Fibroblast of lung (primary cell): ENCODE results near the gene U2AF1L4. TPM values are rescaled to one million over a fixed set of nuclear protein-coding genes. Genes with fewer than 3 reads are reported as not detected.

Source experiments
- DNase-seq, 2 donors: peaks; one replicate each; pipeline versions ENCODE4 v3.0.0 to v3.0.0-alpha.2; 2010; ENCODE audit warnings: low read depth in 2 of 2
- H2AFZ ChIP-seq: 2 replicates; pipeline ENCODE4 v1.5.1; 2012; ENCODE audit warnings: low read length, control low read depth, inconsistent platforms
- H3K27ac ChIP-seq: 2 replicates; pipeline ENCODE4 v1.5.1; 2011; ENCODE audit warnings: low read length, control low read depth; ENCODE audit not compliant: insufficient read depth
- H3K27me3 ChIP-seq: 2 replicates; pipeline ENCODE4 v1.5.1; 2011; ENCODE audit warnings: mild to moderate bottlenecking, low read length; ENCODE audit not compliant: control insufficient read depth, insufficient read depth
- H3K36me3 ChIP-seq: 2 replicates; pipeline ENCODE4 v1.5.1; 2011; ENCODE audit warnings: low read length; ENCODE audit not compliant: control insufficient read depth, insufficient read depth
- H3K4me1 ChIP-seq: 2 replicates; pipeline ENCODE4 v1.5.1; 2011; ENCODE audit warnings: low read length; ENCODE audit not compliant: control insufficient read depth, insufficient read depth; ENCODE audit errors: extremely low read depth
- H3K4me2 ChIP-seq: 2 replicates; pipeline ENCODE4 v1.5.1; 2011; ENCODE audit warnings: low read length, control low read depth; ENCODE audit not compliant: insufficient read depth; ENCODE audit errors: extremely low read depth
- H3K4me3 ChIP-seq, 4 experiments: fragments of 200-600 bp in 1 of 4; sonication (generic) in 1 of 4; replicated peaks in 1 of 4; 2 replicates each; pipeline ENCODE4 v1.5.1; 2011 to 2016; ENCODE audit warnings: low read length in 4 of 4, low read depth in 3 of 4, mild to moderate bottlenecking in 3 of 4, control low read depth in 2 of 4, inconsistent platforms in 1 of 4, mixed read lengths in 1 of 4; ENCODE audit not compliant: insufficient read depth in 1 of 4; ENCODE audit errors: control extremely low read depth in 1 of 4
- H3K79me2 ChIP-seq: 2 replicates; pipeline ENCODE4 v1.5.1; 2012; ENCODE audit warnings: mild to moderate bottlenecking, low read length, inconsistent platforms; ENCODE audit not compliant: control insufficient read depth, insufficient read depth
- H3K9ac ChIP-seq: 2 replicates; pipeline ENCODE4 v1.5.1; 2011; ENCODE audit warnings: mild to moderate bottlenecking, low read length, control low read depth; ENCODE audit not compliant: insufficient read depth
- H3K9me3 ChIP-seq: 2 replicates; pipeline ENCODE4 v1.5.1; 2012; ENCODE audit warnings: low read depth, low read length; ENCODE audit not compliant: control insufficient read depth, insufficient read depth
- H4K20me1 ChIP-seq: 2 replicates; pipeline ENCODE4 v1.5.1; 2011; ENCODE audit warnings: low read length; ENCODE audit not compliant: control insufficient read depth, insufficient read depth; ENCODE audit errors: extremely low read depth
- CTCF ChIP-seq, 2 donors: IDR thresholded peaks in 1 of 2; conservative IDR thresholded peaks in 1 of 2; 1 replicate in 1 of 2; 2 replicates in 1 of 2; pipeline ENCODE4 v1.5.1; 2011 to 2012; ENCODE audit warnings: low read length in 2 of 2, control low read depth in 1 of 2, inconsistent platforms in 1 of 2, low read depth in 1 of 2, mild to moderate bottlenecking in 1 of 2
- EZH2 ChIP-seq: IDR thresholded peaks from 2 replicates; pipeline ENCODE4 v1.5.1; 2012; ENCODE audit warnings: low read length, control low read depth, mild to moderate bottlenecking; ENCODE audit errors: missing control alignments
- polyA plus RNA-seq, 2 donors: library from polyadenylated mRNA; depleted of rRNA in 1 of 2; stranded (reverse) in 1 of 2; unstranded in 1 of 2; fragments of >200 nt; gene quantifications; 2 replicates each; pipeline ENCODE4 v1.2.1, GENCODE V29; 2011 to 2012; ENCODE audit warnings: missing spikeins in 1 of 2
- total RNA-seq: library from RNA; depleted of rRNA; stranded (reverse); fragments of >200 nt; gene quantifications from 2 replicates; pipeline ENCODE4 v1.2.1, GENCODE V29; 2014

The U2AF1L4 gene
- total and polyA plus RNA-seq, 2 donors (not counting 1 experiment from before 2014, with no cell fraction given), result 9.1 to 11.9 TPM

- Histone ChIP-seq H4K20me1 (no peaks in the 10 kb centered on the region), H3K4me2 (no peak overlapping the region), H2AFZ (no peak overlapping the region), H3K27ac (no peak overlapping the region), H3K9me3 (no peaks in the 10 kb centered on the region), H3K79me2 (no peaks in the 10 kb centered on the region), H3K4me3 (no peak overlapping the region), H3K4me1 (no peaks in the 10 kb centered on the region), H3K36me3 (peaks cover 51% of the 10 kb centered on the region), H3K9ac (no peak overlapping the region), H3K27me3 (no peaks in the 10 kb centered on the region)
- TF ChIP-seq CTCF (conservative IDR thresholded peaks at IDR 0.05 in 1 of 2, IDR thresholded peaks at IDR 0.05 in 1 of 2; ENCODE audit: low read depth in 1 of 2, low read length in 2 of 2), result no peak
- TF ChIP-seq EZH2, result no peak
- no peak for DNase-seq
These were observed 13.9 kb downstream of the U2AF1L4 start for GRCh38 chr19:35731353-35731752.

GRCh38 chr19:35730326-35730725 lies 14.9 kb downstream of the U2AF1L4 start:
- Histone ChIP-seq H3K4me3 (no peak overlapping the region), H3K36me3 (peaks cover 60% of the 10 kb centered on the region), H3K9me3 (no peaks in the 10 kb centered on the region), H3K4me1 (no peaks in the 10 kb centered on the region), H3K9ac (no peak overlapping the region), H3K27ac (no peak overlapping the region), H4K20me1 (no peaks in the 10 kb centered on the region), H3K27me3 (no peaks in the 10 kb centered on the region), H2AFZ (no peak overlapping the region), H3K4me2 (no peak overlapping the region), H3K79me2 (no peaks in the 10 kb centered on the region)
- DNase-seq, result no peak
- TF ChIP-seq EZH2 (no peak), CTCF (conservative IDR thresholded peaks at IDR 0.05 in 1 of 2, IDR thresholded peaks at IDR 0.05 in 1 of 2; ENCODE audit: low read depth in 1 of 2, low read length in 2 of 2) (no peak)

GRCh38 chr19:35729763-35730162 lies 15.5 kb downstream of the U2AF1L4 start:
- Histone ChIP-seq H3K9ac (no peak overlapping the region), H3K4me1 (no peaks in the 10 kb centered on the region), H3K36me3 (peaks cover 57% of the 10 kb centered on the region), H2AFZ (no peak overlapping the region), H3K27me3 (no peaks in the 10 kb centered on the region), H3K9me3 (no peaks in the 10 kb centered on the region), H3K79me2 (no peaks in the 10 kb centered on the region), H4K20me1 (no peaks in the 10 kb centered on the region), H3K4me2 (no peak overlapping the region), H3K4me3 (no peak overlapping the region), H3K27ac (no peak overlapping the region)
- no peak for TF ChIP-seq EZH2
- no peak for TF ChIP-seq CTCF (conservative IDR thresholded peaks at IDR 0.05 in 1 of 2, IDR thresholded peaks at IDR 0.05 in 1 of 2; ENCODE audit: low read depth in 1 of 2, low read length in 2 of 2)
- DNase-seq, result no peak
